BE2C (cell line): ENCODE results near the gene NUMB.

Source experiments
- DNase-seq: peaks from one replicate; pipeline ENCODE4 v3.0.0-alpha.2; 2020
- H3K27me3 ChIP-seq: fragments of 250-450 bp; sonication (Bioruptor Pico); 2 replicates; pipeline ENCODE4 v1.5.1; 2020; ENCODE audit warnings: mild to moderate bottlenecking
- H3K36me3 ChIP-seq: fragments of 250-450 bp; sonication (Bioruptor Pico); 2 replicates; pipeline ENCODE4 v1.5.1; 2020; ENCODE audit warnings: mild to moderate bottlenecking
- H3K4me1 ChIP-seq: fragments of 250-450 bp; sonication (Bioruptor Pico); 2 replicates; pipeline ENCODE4 v1.5.1; 2020
- H3K4me3 ChIP-seq: 2 replicates; pipeline ENCODE4 v1.5.1; 2011; ENCODE audit warnings: low read depth, low read length
- H3K9me3 ChIP-seq: fragments of 250-450 bp; sonication (Bioruptor Pico); 2 replicates; pipeline ENCODE4 v1.5.1; 2020
- CTCF ChIP-seq: IDR thresholded peaks from 2 replicates; pipeline ENCODE4 v1.5.1; 2012; ENCODE audit warnings: mild to moderate bottlenecking, low read depth, low read length

Gene NUMB

GRCh38 chr14:73237219-73237785 is 221.0 kb downstream of the NUMB start, which contains the start of gene PAPLN:
TSS of gene PAPLN (plus strand) at chr14:73237506. CDS start at chr14:73239779, 2,273 bp downstream.
- no peaks in the 10 kb centered on the region for H3K36me3 ChIP-seq
- DNase-seq = no peak
- no peaks in the 10 kb centered on the region for H3K4me1 ChIP-seq
- peak within 1 kb of the TSS; percentile 28 for H3K4me3 ChIP-seq
- peaks cover 44% of the 10 kb centered on the region for H3K27me3 ChIP-seq
- H3K9me3 ChIP-seq = no peaks in the 10 kb centered on the region
- TF ChIP-seq CTCF = no peak

- TF ChIP-seq CTCF = no peak
- H3K27me3 ChIP-seq = peaks cover 44% of the 10 kb centered on the region
- no peak overlapping the region for H3K4me3 ChIP-seq
- no peaks in the 10 kb centered on the region for H3K4me1 ChIP-seq
- H3K36me3 ChIP-seq = no peaks in the 10 kb centered on the region
- no peak for DNase-seq
- no peaks in the 10 kb centered on the region for H3K9me3 ChIP-seq
Observed at GRCh38 chr14:73236752-73237218, 221.6 kb downstream of the NUMB start.

GRCh38 chr14:73236157-73236556 is 222.2 kb downstream of the NUMB start:
- H3K27me3 ChIP-seq = peaks cover 44% of the 10 kb centered on the region
- no peak for DNase-seq
- TF ChIP-seq CTCF = no peak
- H3K9me3 ChIP-seq = no peaks in the 10 kb centered on the region
- H3K4me1 ChIP-seq = no peaks in the 10 kb centered on the region
- no peaks in the 10 kb centered on the region for H3K36me3 ChIP-seq
- no peak overlapping the region for H3K4me3 ChIP-seq

- no peak for TF ChIP-seq CTCF
- Histone ChIP-seq H3K36me3 (no peaks in the 10 kb centered on the region), H3K4me1 (no peaks in the 10 kb centered on the region), H3K4me3 (no peak overlapping the region), H3K27me3 (peaks cover 44% of the 10 kb centered on the region), H3K9me3 (no peaks in the 10 kb centered on the region)
- no peak for DNase-seq
Observed at GRCh38 chr14:73235531-73236155, 222.7 kb downstream of the NUMB start.

GRCh38 chr14:73234586-73235394 is 223.6 kb downstream of the NUMB start:
- no peaks in the 10 kb centered on the region for H3K9me3 ChIP-seq
- H3K27me3 ChIP-seq = peaks cover 40% of the 10 kb centered on the region
- no peaks in the 10 kb centered on the region for H3K36me3 ChIP-seq
- TF ChIP-seq CTCF = no peak
- DNase-seq = no peak
- no peaks in the 10 kb centered on the region for H3K4me1 ChIP-seq
- no peak overlapping the region for H3K4me3 ChIP-seq

GRCh38 chr14:73234029-73234428 is 224.3 kb downstream of the NUMB start:
- no peaks in the 10 kb centered on the region for H3K36me3 ChIP-seq
- no peaks in the 10 kb centered on the region; the same call in 1 of the 2 replicates for H3K4me1 ChIP-seq
- H3K4me3 ChIP-seq = no peak overlapping the region
- no peak for TF ChIP-seq CTCF
- peaks cover 33% of the 10 kb centered on the region for H3K27me3 ChIP-seq
- DNase-seq = no peak
- no peaks in the 10 kb centered on the region for H3K9me3 ChIP-seq
